ENCODE data around the gene ACCSL. TPM values are rescaled to one million over a fixed set of nuclear protein-coding genes. Genes with fewer than 3 reads are reported as not detected.

ACCSL gene
- total RNA-seq, 1 experiment from 2014 or later, result not detected

GRCh38 chr11:44080951-44081350 lies 33.2 kb downstream of the ACCSL start:
- no peaks in the 10 kb centered on the region for H3F3A ChIP-seq (ENCODE audit: low read length, unreplicated experiment)
- no peak overlapping the region for H3K9ac ChIP-seq (ENCODE audit: low read length)
- ATAC-seq, result no peak
- no peaks in the 10 kb centered on the region for H3K9me3 ChIP-seq (ENCODE audit: low read length)
- no peaks in the 10 kb centered on the region for H3K27me3 ChIP-seq (ENCODE audit: low read length)
- no peak for DNase-seq
- no peak overlapping the region for H3K4me3 ChIP-seq (ENCODE audit: low read length)
- no peak overlapping the region for H3K27ac ChIP-seq (ENCODE audit: low read length)
- no peak overlapping the region for H3K4me2 ChIP-seq (ENCODE audit: low read length)
- BruUV-seq (replicated peaks), result no TSS peak
- POLR2A ChIA-PET (ENCODE audit: unreplicated experiment), result no interaction called here
- H3K4me1 ChIP-seq (ENCODE audit: insufficient read depth, low read length), result no peaks in the 10 kb centered on the region
- H2AFZ ChIP-seq (ENCODE audit: low read length), result no peak overlapping the region
- H4K20me1 ChIP-seq (ENCODE audit: low read length), result no peaks in the 10 kb centered on the region
- TF ChIP-seq EZH2 (IDR thresholded peaks at IDR 0.05; ENCODE audit: low read length, unreplicated experiment) (no peak), EZH2phosphoT487 (IDR thresholded peaks at IDR 0.05; ENCODE audit: borderline replicate concordance, low read length) (no peak), CTCF (conservative IDR thresholded peaks at IDR 0.05; ENCODE audit: low read depth, low read length) (no peak)
- CTCF ChIA-PET, result no interaction called here
- intact Hi-C loops (cut with micrococcal nuclease), result no loop called here
- no peaks in the 10 kb centered on the region for H3K9me2 ChIP-seq (replicated peaks; ENCODE audit: low read length)
- no peaks in the 10 kb centered on the region for H3K79me2 ChIP-seq (ENCODE audit: low read length)
- H3K36me3 ChIP-seq (ENCODE audit: low read depth, low read length), result no peaks in the 10 kb centered on the region

GRCh38 chr11:44082645-44083044 lies 34.9 kb downstream of the ACCSL start:
- no peak overlapping the region for H3K4me2 ChIP-seq (ENCODE audit: low read length)
- H3K4me1 ChIP-seq (ENCODE audit: insufficient read depth, low read length), result no peaks in the 10 kb centered on the region
- TF ChIP-seq EZH2 (IDR thresholded peaks at IDR 0.05; ENCODE audit: low read length, unreplicated experiment) (no peak), EZH2phosphoT487 (IDR thresholded peaks at IDR 0.05; ENCODE audit: borderline replicate concordance, low read length) (no peak), CTCF (conservative IDR thresholded peaks at IDR 0.05; ENCODE audit: low read depth, low read length) (no peak)
- H3K79me2 ChIP-seq (ENCODE audit: low read length), result no peaks in the 10 kb centered on the region
- H3F3A ChIP-seq (ENCODE audit: low read length, unreplicated experiment), result no peaks in the 10 kb centered on the region
- H3K4me3 ChIP-seq (ENCODE audit: low read length), result no peak overlapping the region
- H3K27me3 ChIP-seq (ENCODE audit: low read length), result no peaks in the 10 kb centered on the region
- DNase-seq (no peak), ATAC-seq (no peak)
- H2AFZ ChIP-seq (ENCODE audit: low read length), result no peak overlapping the region
- no peaks in the 10 kb centered on the region for H3K9me2 ChIP-seq (replicated peaks; ENCODE audit: low read length)
- no peaks in the 10 kb centered on the region for H3K36me3 ChIP-seq (ENCODE audit: low read depth, low read length)
- H4K20me1 ChIP-seq (ENCODE audit: low read length), result no peaks in the 10 kb centered on the region
- no TSS peak for BruUV-seq (replicated peaks)
- H3K27ac ChIP-seq (ENCODE audit: low read length), result no peak overlapping the region
- POLR2A ChIA-PET (ENCODE audit: unreplicated experiment), result no interaction called here
- H3K9me3 ChIP-seq (ENCODE audit: low read length), result no peaks in the 10 kb centered on the region
- intact Hi-C loops (cut with micrococcal nuclease), result no loop called here
- CTCF ChIA-PET, result no interaction called here
- no peak overlapping the region for H3K9ac ChIP-seq (ENCODE audit: low read length)

- no TSS peak for BruUV-seq (replicated peaks)
- Histone ChIP-seq H3K4me3 (ENCODE audit: low read length) (no peak overlapping the region), H3K27me3 (ENCODE audit: low read length) (no peaks in the 10 kb centered on the region), H3K4me2 (ENCODE audit: low read length) (no peak overlapping the region), H4K20me1 (ENCODE audit: low read length) (no peaks in the 10 kb centered on the region), H3K9me3 (ENCODE audit: low read length) (no peaks in the 10 kb centered on the region), H2AFZ (ENCODE audit: low read length) (no peak overlapping the region), H3K36me3 (ENCODE audit: low read depth, low read length) (no peaks in the 10 kb centered on the region), H3K9ac (ENCODE audit: low read length) (no peak overlapping the region), H3K4me1 (ENCODE audit: insufficient read depth, low read length) (no peaks in the 10 kb centered on the region), H3K27ac (ENCODE audit: low read length) (no peak overlapping the region), H3K9me2 (replicated peaks; ENCODE audit: low read length) (no peaks in the 10 kb centered on the region), H3K79me2 (ENCODE audit: low read length) (no peaks in the 10 kb centered on the region), H3F3A (ENCODE audit: low read length, unreplicated experiment) (no peaks in the 10 kb centered on the region)
- CTCF ChIA-PET, result no interaction called here
- DNase-seq, result no peak
- no peak for ATAC-seq
- TF ChIP-seq CTCF (conservative IDR thresholded peaks at IDR 0.05; ENCODE audit: low read depth, low read length), result no peak
- intact Hi-C loops (cut with micrococcal nuclease), result no loop called here
- POLR2A ChIA-PET (ENCODE audit: unreplicated experiment), result no interaction called here
Measured at GRCh38 chr11:44083433-44083832, 35.7 kb downstream of the ACCSL start.
